C4-2B (cell line): Measurements from ENCODE around the gene SBNO2.

ENCODE experiments used
- ZFX ChIP-seq: fragments of 450-650 bp; IDR thresholded peaks from 2 replicates; pipeline ENCODE4 v1.6.1; 2017
- TF ChIP-seq, protein P1 (sequence below): fragments of 450-650 bp; conservative IDR thresholded peaks from 2 replicates; pipeline ENCODE4 v1.5.1; 2017; ENCODE audit warnings: mild to moderate bottlenecking

- TF ChIP-seq, protein P1, sequence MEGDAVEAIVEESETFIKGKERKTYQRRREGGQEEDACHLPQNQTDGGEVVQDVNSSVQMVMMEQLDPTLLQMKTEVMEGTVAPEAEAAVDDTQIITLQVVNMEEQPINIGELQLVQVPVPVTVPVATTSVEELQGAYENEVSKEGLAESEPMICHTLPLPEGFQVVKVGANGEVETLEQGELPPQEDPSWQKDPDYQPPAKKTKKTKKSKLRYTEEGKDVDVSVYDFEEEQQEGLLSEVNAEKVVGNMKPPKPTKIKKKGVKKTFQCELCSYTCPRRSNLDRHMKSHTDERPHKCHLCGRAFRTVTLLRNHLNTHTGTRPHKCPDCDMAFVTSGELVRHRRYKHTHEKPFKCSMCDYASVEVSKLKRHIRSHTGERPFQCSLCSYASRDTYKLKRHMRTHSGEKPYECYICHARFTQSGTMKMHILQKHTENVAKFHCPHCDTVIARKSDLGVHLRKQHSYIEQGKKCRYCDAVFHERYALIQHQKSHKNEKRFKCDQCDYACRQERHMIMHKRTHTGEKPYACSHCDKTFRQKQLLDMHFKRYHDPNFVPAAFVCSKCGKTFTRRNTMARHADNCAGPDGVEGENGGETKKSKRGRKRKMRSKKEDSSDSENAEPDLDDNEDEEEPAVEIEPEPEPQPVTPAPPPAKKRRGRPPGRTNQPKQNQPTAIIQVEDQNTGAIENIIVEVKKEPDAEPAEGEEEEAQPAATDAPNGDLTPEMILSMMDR: no peak
- no peak for TF ChIP-seq ZFX
These were observed 97.1 kb downstream of the SBNO2 start for GRCh38 chr19:1076951-1077350.
